ENCODE data around the gene LNPK. TPM values are rescaled to one million over a fixed set of nuclear protein-coding genes. Genes with fewer than 3 reads are reported as not detected.

The LNPK gene
- total and polyA plus RNA-seq, 4 donors: 4.7 to 48.2 (median 16.7) TPM

GRCh38 chr2:175890636-175891242 lies 111.3 kb downstream of the LNPK start:
- no peak overlapping the region for H3K9ac ChIP-seq (ENCODE audit: insufficient read depth in 1 of 2, low read length in 2 of 2)
- peaks cover 0 to 2% (median 0%) of the 10 kb centered on the region in 4 donors for H3K9me3 ChIP-seq (ENCODE audit: control insufficient read depth in 4 of 4, insufficient read depth in 3 of 4, low read length in 3 of 4)
- H3K4me1 ChIP-seq (ENCODE audit: control insufficient read depth in 5 of 5, insufficient read depth in 5 of 5, low read length in 5 of 5): no peaks in the 10 kb centered on the region
- H3K27ac ChIP-seq (ENCODE audit: low read depth in 1 of 2, low read length in 1 of 2): no peak overlapping the region
- no peaks in the 10 kb centered on the region for H3K27me3 ChIP-seq (ENCODE audit: control insufficient read depth in 3 of 3, insufficient read depth in 3 of 3, low read length in 2 of 3)
- no peaks in the 10 kb centered on the region for H3K36me3 ChIP-seq (ENCODE audit: control insufficient read depth in 4 of 4, insufficient read depth in 4 of 4, low read length in 4 of 4)
- ATAC-seq (ENCODE audit: insufficient read depth, low FRiP score): no peak
- TF ChIP-seq CTCF (IDR thresholded peaks at IDR 0.05; ENCODE audit: control extremely low read depth, extremely low read depth): no peak
- 78 to 79% methylated on average over 9 of the region's 9 CpGs for WGBS, 2 donors
- DNase-seq: no peak
- no peak overlapping the region for H3K4me3 ChIP-seq

- no peak overlapping the region for H3K27ac ChIP-seq (ENCODE audit: low read depth in 1 of 2, low read length in 1 of 2)
- no peaks in the 10 kb centered on the region for H3K36me3 ChIP-seq (ENCODE audit: control insufficient read depth in 4 of 4, insufficient read depth in 4 of 4, low read length in 4 of 4)
- no peak for DNase-seq
- WGBS, 2 donors: 75 to 85% methylated on average over 3 of the region's 3 CpGs
- peaks cover 0 to 2% (median 0%) of the 10 kb centered on the region in 4 donors for H3K9me3 ChIP-seq (ENCODE audit: control insufficient read depth in 4 of 4, insufficient read depth in 3 of 4, low read length in 3 of 4)
- H3K9ac ChIP-seq (ENCODE audit: insufficient read depth in 1 of 2, low read length in 2 of 2): no peak overlapping the region
- H3K4me3 ChIP-seq: no peak overlapping the region
- no peak for TF ChIP-seq CTCF (IDR thresholded peaks at IDR 0.05; ENCODE audit: control extremely low read depth, extremely low read depth)
- ATAC-seq (ENCODE audit: insufficient read depth, low FRiP score): no peak
- H3K27me3 ChIP-seq (ENCODE audit: control insufficient read depth in 3 of 3, insufficient read depth in 3 of 3, low read length in 2 of 3): no peaks in the 10 kb centered on the region
- peaks cover 0 to 2% (median 0%) of the 10 kb centered on the region in 5 donors for H3K4me1 ChIP-seq (ENCODE audit: control insufficient read depth in 5 of 5, insufficient read depth in 5 of 5, low read length in 5 of 5)
Measured at GRCh38 chr2:175889701-175890302, 112.3 kb downstream of the LNPK start.

GRCh38 chr2:175887776-175888175 lies 114.3 kb downstream of the LNPK start:
- Histone ChIP-seq H3K4me3 (no peak overlapping the region), H3K36me3 (ENCODE audit: control insufficient read depth in 4 of 4, insufficient read depth in 4 of 4, low read length in 4 of 4) (no peaks in the 10 kb centered on the region), H3K9me3 (ENCODE audit: control insufficient read depth in 4 of 4, insufficient read depth in 3 of 4, low read length in 3 of 4) (peaks cover 0 to 2% (median 0%) of the 10 kb centered on the region in 4 donors), H3K27me3 (ENCODE audit: control insufficient read depth in 3 of 3, insufficient read depth in 3 of 3, low read length in 2 of 3) (no peaks in the 10 kb centered on the region), H3K9ac (ENCODE audit: insufficient read depth in 1 of 2, low read length in 2 of 2) (no peak overlapping the region), H3K27ac (ENCODE audit: low read depth in 1 of 2, low read length in 1 of 2) (no peak overlapping the region), H3K4me1 (ENCODE audit: control insufficient read depth in 5 of 5, insufficient read depth in 5 of 5, low read length in 5 of 5) (peaks cover 0 to 4% (median 0%) of the 10 kb centered on the region in 5 donors)
- 83 to 89% methylated on average over 2 of the region's 2 CpGs for WGBS, 2 donors
- ATAC-seq (ENCODE audit: insufficient read depth, low FRiP score) (no peak), DNase-seq (no peak)
- no peak for TF ChIP-seq CTCF (IDR thresholded peaks at IDR 0.05; ENCODE audit: control extremely low read depth, extremely low read depth)

Data from lung (tissue), 12 donors.